HEK293T (cell line): ENCODE results near the gene EEF1A1.

ENCODE experiments used
- CTCF ChIA-PET: fragments of 350-600 bp; formaldehyde crosslinking; extraction: SDS; loops from one replicate; lab custom pipeline; 2021; ENCODE audit warnings: antibody characterized with exemption, inconsistent platforms; lab: Yijun Ruan, JAX
- POLR2A ChIA-PET: fragments of 350-600 bp; formaldehyde crosslinking; extraction: SDS; loops from one replicate; lab custom pipeline; 2020; ENCODE audit warnings: antibody characterized with exemption, inconsistent platforms; lab: Yijun Ruan, JAX
- DNase-seq: peaks from one replicate; pipeline ENCODE4 v3.0.0; 2012; ENCODE audit warnings: mixed read lengths; ENCODE audit errors: extremely low spot score
- ARNT ChIP-seq: fragments of 450-650 bp; IDR thresholded peaks from 2 replicates; pipeline ENCODE4 v1.6.1; 2017; ENCODE audit warnings: mild to moderate bottlenecking
- BHLHE40 ChIP-seq: fragments of 450-650 bp; IDR thresholded peaks from 2 replicates; pipeline ENCODE4 v1.6.1; 2016; ENCODE audit warnings: mild to moderate bottlenecking, moderate library complexity, borderline replicate concordance
- CTBP1 ChIP-seq: fragments of 450-650 bp; IDR thresholded peaks from 2 replicates; pipeline ENCODE4 v1.6.1; 2016; ENCODE audit warnings: borderline replicate concordance
- ELF4 ChIP-seq: fragments of 450-650 bp; IDR thresholded peaks from 2 replicates; pipeline ENCODE4 v1.6.1; 2017; ENCODE audit warnings: antibody characterized with exemption
- FOXA1 ChIP-seq: fragments of 450-650 bp; IDR thresholded peaks from 2 replicates; pipeline ENCODE4 v1.6.1; 2016; ENCODE audit warnings: mild to moderate bottlenecking
- FOXK2 ChIP-seq: fragments of 450-650 bp; IDR thresholded peaks from 2 replicates; pipeline ENCODE4 v1.6.1; 2016; ENCODE audit warnings: mild to moderate bottlenecking
- FOXM1 ChIP-seq: fragments of 450-650 bp; IDR thresholded peaks from 2 replicates; pipeline ENCODE4 v1.6.1; 2017; ENCODE audit warnings: mild to moderate bottlenecking, borderline replicate concordance
- HDGF ChIP-seq: fragments of 450-650 bp; IDR thresholded peaks from 2 replicates; pipeline ENCODE4 v1.6.1; 2017; ENCODE audit warnings: antibody characterized with exemption, borderline replicate concordance
- L3MBTL2 ChIP-seq: fragments of 450-650 bp; conservative IDR thresholded peaks from 2 replicates; pipeline ENCODE4 v1.6.1; 2016; ENCODE audit warnings: mild to moderate bottlenecking
- LEF1 ChIP-seq: fragments of 450-650 bp; IDR thresholded peaks from 2 replicates; pipeline ENCODE4 v1.6.1; 2017; ENCODE audit warnings: mild to moderate bottlenecking, borderline replicate concordance
- NFRKB ChIP-seq: fragments of 450-650 bp; IDR thresholded peaks from 2 replicates; pipeline ENCODE4 v1.6.1; 2016; ENCODE audit warnings: mild to moderate bottlenecking, moderate library complexity
- PKNOX1 ChIP-seq: fragments of 450-650 bp; IDR thresholded peaks from 2 replicates; pipeline ENCODE4 v1.6.1; 2016
- SP1 ChIP-seq: fragments of 450-650 bp; IDR thresholded peaks from 2 replicates; pipeline ENCODE4 v1.6.1; 2017
- SUZ12 ChIP-seq: fragments of 450-650 bp; IDR thresholded peaks from 2 replicates; pipeline ENCODE4 v1.6.1; 2016; ENCODE audit warnings: mild to moderate bottlenecking
- TARDBP ChIP-seq: fragments of 450-650 bp; IDR thresholded peaks from 2 replicates; pipeline ENCODE4 v1.6.1; 2016
- ZNF384 ChIP-seq: fragments of 450-650 bp; IDR thresholded peaks from 2 replicates; pipeline ENCODE4 v1.6.1; 2016

The EEF1A1 gene

GRCh38 chr6:73525546-73526330 is 4.9 kb upstream of the EEF1A1 start:
- ChIA-PET POLR2A (no interaction called here), CTCF (no interaction called here)
- TF ChIP-seq HDGF (no peak), SP1 (no peak), L3MBTL2 (no peak), FOXA1 (no peak), TARDBP (no peak), BHLHE40 (no peak), PKNOX1 (no peak), LEF1 (no peak), SUZ12 (no peak), ARNT (no peak), CTBP1 (no peak)
- DNase-seq = no peak

- POLR2A ChIA-PET = interaction anchor here (1.0 to 2.1 kb wide), 11 partner anchors 8 to 129 kb away, joined by 3 to 15 read pairs (median 4); no protein-coding TSS in a partner anchor
- peak; percentile 57 for DNase-seq
- CTCF ChIA-PET = interaction anchor here (0.9 to 1.0 kb wide), 2 partner anchors 25 to 48 kb away, joined by 3 to 5 read pairs; no protein-coding TSS in a partner anchor
- TF ChIP-seq BHLHE40 = no peak
- 0 out of 2 replicates have a peak, but pooled peaks have one; percentile 1 for TF ChIP-seq PKNOX1
- TF ChIP-seq ZNF384 = no peak
- peak; percentile 55; the same call in 1 of the 2 replicates for TF ChIP-seq ELF4
- no peak for TF ChIP-seq SUZ12
- no peak for TF ChIP-seq CTBP1
- TF ChIP-seq L3MBTL2 = peak; percentile 69
- no peak for TF ChIP-seq FOXM1
Observed at GRCh38 chr6:73523434-73524123, 2.7 kb upstream of the EEF1A1 start.

GRCh38 chr6:73521351-73521985 is 636 bp upstream of the EEF1A1 start:
- DNase-seq = peak; percentile 61
- ChIA-PET POLR2A (interaction anchor here (0.5 to 3.0 kb wide), 26 partner anchors 8 to 132 kb away, joined by 3 to 51 read pairs (median 4); partner anchors contain the start of gene SLC17A5), CTCF (interaction anchor here (0.7 to 0.9 kb wide), 4 partner anchors 27 to 132 kb away, joined by 3 to 4 read pairs (median 3); no protein-coding TSS in a partner anchor)
- no peak for TF ChIP-seq PKNOX1
- no peak for TF ChIP-seq BHLHE40
- TF ChIP-seq ZNF384 = no peak
- no peak for TF ChIP-seq SUZ12
- no peak for TF ChIP-seq ELF4
- TF ChIP-seq FOXM1 = no peak
- TF ChIP-seq SP1 = no peak
- TF ChIP-seq L3MBTL2 = no peak
- TF ChIP-seq NFRKB = no peak
- no peak for TF ChIP-seq FOXA1
- TF ChIP-seq FOXK2 = no peak
- no peak for TF ChIP-seq ARNT
- TF ChIP-seq TARDBP = no peak
- no peak for TF ChIP-seq CTBP1
- TF ChIP-seq LEF1 = no peak
- no peak for TF ChIP-seq HDGF

- DNase-seq = peak; percentile 24
- TF ChIP-seq BHLHE40 (no peak), ARNT (no peak), ELF4 (0 out of 2 replicates have a peak, but pooled peaks have one; percentile 19), FOXK2 (no peak)
- ChIA-PET POLR2A (interaction anchor here (0.6 to 3.0 kb wide), 32 partner anchors 9 to 133 kb away, joined by 3 to 51 read pairs (median 6); partner anchors contain the start of genes MTO1 and SLC17A5), CTCF (interaction anchor here (1.0 kb wide), 1 partner anchor 120 kb away, joined by 3 read pairs; no protein-coding TSS in a partner anchor)
Observed at GRCh38 chr6:73519926-73520687, 725 bp downstream of the EEF1A1 start.
